GM21786 (cell line): Measurements from ENCODE around the gene MED15.

Experiments used
- ATAC-seq: cut with Tn5 transposase; IDR thresholded peaks from one replicate; pipeline ENCODE4 v1.9.1; 2021; ENCODE audit not compliant: unreplicated experiment

Gene MED15

DNA sequence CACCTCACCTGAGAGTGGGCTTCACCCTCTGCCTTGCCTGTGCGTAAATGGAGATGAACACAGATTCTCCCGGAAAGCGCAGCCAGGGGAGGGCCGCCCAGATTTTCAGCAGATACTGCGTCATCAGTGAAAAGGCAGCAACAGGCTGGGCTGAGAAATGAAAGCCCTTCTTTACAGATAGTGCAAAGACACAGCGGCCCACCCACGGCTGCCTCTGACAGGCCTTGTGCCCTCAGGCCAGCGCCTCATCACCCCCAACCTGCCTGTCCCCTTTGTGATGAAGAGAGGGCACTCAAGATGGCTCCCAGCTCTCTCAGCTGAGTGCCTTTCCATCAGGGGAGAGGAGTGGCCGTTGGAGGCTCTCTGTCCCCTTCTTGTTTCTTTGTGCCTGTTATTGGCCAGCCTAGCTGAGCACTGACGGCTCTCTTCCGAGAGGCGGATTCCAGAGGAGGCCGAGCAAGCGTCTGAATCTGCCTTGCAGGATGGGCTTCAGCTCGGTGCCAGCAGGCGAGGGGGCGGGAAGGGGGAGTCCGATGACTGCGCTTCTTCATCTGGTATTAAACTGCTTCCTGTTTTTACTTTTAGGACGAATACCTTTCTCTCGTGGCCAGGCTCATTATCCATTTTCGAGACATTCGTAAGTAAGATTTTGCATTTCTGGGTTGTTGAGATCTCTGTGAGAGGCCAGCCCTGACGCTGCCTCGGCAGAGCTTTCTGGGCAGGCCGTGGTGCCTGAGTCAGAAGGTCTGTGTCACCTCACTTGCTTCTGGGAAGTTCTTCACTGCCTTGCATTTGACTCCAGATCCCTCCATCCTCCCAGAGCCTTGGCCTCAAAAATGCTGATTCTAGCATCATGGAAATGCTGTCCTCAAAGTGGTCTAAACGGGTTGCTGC lies 43.7 kb downstream of the MED15 start:
- ATAC-seq, result no peak

DNA sequence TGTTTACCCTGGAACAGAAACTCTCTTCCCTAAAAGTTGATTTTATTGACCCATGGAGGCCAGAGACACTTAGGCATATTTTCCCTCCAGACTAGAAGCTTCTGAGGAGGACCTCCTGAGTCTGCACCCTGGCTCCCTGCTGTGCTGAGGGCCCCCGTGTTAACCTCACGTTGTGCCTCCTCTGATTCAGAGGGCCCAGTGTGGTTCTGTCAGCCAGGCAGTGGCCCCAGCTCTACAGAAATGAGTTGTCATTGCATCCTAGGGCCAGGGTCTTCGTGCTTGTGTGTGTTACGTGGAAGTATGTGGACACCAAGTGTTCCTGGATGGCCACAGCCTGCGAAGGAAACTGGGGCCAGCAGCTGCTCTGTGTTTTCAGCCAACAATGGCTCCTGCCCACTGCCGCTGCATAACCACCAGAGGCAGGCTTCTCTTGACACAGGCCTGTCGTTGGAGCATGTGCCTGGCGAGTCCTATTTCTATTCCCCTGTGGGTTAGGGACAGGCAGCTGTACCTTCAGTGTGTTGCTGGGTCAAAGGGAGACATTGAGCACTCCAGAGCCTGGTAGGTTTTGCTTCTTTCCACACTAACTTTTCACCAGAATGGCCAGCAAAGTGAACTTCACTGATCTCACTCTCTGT lies 44.5 kb downstream of the MED15 start:
- ATAC-seq, result no peak

DNA sequence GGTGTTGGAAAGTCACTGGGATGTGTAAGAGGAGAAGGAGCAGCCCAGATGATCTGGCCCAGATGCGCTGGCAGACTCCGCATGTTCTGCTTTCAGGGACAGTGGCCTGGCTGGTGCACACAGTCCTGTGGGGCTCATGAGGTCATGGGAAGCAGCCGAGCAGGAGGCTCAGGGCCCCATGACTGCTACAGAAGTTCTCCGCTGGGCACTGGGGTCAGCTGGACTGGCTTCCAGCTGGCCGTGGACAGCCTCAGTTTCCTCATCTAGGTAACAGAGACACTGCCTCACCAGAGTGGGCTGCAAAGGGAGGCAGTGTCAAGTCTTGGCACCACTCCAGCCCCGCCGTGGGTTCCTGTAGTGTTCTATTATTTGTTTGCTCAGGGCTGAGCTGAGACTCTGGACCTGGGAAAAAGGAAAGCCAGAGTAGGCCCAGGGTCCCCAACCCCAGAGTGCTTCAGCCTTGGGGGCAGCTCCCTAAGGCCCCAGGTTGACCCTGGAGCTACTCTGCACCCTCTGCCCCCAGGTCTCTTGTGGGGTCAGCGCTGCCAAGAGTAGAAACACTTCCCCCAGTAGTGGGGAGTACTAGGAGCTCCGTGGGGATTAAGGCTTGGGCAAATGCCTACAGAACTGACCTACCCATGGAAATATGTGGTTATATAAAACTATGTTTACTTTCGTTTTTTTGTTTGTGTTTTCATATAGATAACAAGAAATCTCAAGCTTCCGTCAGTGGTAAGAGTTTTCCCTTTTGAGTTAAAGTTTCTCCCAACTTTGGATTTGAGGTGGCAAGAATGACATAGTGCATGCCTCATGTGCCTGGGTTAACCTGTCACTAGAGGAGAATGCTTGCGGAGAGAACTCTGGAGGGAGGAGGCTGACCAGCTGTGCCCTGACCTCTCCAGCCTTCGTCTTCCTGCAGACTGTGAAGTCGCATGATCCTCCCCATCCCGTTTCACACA lies 45.3 kb downstream of the MED15 start:
- ATAC-seq, result no peak

DNA sequence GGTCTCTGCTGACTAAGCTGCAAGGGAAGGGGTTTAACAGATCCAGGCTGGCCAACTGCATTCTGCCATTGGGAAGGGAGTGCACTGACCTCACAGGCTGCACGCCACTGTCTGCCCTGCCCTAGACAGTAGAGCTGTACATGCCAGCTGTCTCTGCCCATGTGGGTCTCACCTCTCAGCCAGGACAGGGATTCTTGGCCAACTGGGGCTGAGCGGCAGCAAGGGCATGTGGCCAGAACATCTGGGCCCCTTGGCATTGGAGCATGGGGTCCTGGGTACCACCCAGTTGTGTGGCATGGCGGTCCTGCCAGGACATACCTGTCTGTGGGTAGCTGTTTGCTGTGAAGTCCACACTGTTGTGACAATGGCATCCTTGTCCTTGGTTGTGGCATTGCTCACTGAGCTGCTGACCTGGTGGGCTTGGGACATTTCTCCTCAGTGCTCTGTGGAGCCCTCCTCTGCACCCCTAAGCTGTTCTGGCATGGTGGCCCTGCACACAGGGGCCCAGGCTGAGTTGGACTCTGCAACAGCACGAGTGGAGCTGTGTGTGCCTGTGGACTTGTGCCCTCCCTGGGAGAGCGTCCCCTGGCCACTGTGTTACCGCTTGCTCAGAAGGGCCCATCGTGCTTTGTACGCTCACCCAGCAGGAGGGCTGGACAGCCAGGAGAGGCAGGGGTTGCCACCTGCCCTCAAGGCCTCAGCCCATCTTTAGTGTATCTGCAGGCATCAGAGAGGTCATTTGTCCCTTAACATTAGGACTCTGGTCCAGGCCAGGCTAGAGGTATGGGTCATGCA lies 46.7 kb downstream of the MED15 start:
- no peak for ATAC-seq

DNA sequence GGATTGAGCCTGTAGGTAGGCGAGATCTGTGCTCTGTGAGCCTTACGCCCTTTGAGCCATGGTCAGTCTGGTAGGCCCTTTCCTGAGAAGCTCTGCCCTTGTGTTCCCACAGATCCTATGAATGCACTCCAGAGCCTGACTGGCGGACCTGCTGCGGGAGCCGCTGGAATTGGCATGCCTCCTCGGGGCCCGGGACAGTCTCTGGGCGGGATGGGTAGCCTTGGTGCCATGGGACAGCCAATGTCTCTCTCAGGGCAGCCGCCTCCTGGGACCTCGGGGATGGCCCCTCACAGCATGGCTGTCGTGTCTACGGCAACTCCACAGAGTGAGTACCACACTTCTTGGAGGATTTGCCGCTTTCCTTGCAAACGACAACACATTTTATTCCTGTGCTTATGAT lies 47.4 kb downstream of the MED15 start:
- ATAC-seq, result no peak

DNA sequence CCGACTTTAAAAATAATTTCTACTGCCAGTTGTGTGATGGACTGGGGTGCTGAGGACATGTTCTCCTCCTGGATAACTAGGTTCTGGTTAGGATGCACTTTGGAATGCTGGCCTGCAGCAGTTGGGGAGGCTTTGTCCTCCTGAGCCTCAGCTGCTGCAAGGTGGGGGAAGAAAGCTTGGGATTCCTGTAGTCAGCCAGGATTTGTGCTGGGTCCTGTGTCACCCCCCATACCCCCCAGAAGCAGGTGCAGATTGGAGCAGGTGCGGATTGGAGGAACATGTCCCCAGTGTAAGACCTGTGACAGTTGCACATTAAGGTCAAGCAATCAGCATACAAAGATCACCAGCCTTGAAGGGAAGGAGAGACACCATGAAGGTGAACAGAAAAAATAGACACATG lies 51.1 kb downstream of the MED15 start:
- no peak for ATAC-seq

DNA sequence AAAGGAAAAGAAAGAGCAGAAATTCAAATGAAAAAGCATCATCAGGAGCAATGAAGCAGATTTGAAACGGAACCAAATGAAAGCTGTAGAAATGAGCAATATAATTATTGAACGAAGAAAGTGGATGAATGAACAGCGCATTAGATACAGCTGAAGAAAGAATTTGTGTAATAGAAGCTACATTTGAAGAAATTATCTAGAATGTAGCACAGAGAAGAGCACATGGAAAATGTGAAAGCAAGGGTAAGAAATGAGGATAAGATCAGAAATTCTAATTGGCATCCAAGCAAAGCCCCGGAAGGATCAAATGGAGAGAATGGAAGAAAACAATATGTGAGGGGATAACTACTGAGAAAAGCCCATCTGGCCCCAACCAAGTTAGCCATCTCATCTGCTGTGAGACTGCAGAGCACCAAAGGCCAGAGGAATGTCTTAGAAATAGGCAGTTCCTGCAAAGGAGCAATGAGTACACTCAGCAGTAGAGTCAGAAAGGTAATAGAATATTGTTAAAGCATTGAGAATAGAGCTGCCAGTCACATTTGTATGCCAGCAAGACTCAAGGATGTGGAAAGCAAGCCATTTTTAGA lies 51.9 kb downstream of the MED15 start:
- no peak for ATAC-seq

DNA sequence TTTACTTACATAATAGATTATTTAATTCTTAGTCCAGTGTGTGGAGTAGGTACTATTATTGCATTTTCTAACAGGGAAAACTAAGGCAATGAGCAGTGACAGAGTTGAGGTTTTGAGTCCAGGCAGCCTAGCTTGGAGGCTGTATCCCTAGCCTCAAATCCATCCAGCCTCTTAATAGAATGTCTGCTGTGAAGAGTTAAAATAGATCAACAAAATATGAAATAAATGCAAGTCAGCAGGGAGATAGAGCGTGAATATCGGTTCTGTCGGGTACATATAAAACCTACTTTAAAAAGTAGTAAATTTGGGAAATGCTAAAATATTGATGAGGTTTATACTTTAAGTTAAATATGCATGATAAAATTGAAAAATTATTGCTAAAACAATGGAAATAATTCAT lies 53.3 kb downstream of the MED15 start:
- ATAC-seq, result no peak

DNA sequence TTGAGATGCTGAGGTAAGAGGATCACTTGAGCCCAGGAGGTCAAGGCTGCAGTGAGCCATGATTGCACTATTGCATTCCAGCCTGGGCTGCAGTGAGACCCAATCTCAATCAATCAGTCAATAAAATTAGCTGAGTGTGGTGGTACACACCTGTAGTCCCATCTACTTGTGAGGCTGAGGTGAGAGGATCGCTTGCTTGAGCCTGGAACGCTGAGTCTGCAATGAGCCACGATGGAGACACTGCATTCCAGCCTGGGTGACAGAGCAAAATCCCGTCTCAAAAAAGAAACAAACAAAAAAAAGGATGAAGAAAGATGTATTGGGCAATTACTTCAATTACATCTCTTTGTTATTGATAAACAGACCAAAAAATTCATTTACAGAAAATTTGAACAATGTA lies 54.5 kb downstream of the MED15 start:
- ATAC-seq, result no peak

DNA sequence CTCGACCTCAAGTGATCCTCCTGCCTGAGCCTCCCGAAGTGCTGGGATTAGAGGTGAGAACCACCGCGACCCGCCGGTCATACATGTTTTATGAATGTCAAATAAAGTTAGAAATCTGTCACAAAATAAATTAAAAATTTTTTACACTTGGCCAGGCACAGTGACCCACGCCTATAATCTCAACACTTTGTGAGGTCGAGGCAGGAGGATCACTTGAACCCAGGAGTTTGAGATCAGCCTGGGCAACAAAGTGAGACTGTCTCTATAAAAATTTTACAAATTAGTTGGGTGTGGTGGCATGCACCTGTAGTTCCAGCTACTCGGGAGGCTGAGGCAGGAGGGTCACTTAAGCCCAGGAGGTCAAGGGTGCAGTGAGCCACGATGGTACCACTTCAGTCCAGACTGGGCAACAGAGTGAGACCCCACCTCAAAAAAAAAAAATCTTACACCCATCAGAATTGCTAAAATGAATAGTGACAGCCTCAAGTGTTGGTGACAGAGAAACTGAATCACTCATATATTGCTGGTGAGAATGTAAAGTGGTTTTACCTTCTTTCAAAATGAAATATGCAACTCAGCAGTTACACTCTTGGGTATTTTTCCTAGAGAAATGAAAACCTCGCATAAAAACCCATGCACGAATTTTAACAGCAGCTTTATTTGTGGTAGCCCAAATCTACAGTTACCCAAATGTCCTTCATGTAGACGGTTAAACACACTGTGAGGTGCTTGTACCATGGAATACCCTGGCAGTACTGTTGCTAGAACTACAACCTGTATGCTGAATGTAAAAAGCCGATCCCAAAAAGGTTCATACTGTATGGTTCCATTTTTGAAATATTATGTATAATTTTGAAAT lies 55.4 kb downstream of the MED15 start:
- no peak for ATAC-seq

DNA sequence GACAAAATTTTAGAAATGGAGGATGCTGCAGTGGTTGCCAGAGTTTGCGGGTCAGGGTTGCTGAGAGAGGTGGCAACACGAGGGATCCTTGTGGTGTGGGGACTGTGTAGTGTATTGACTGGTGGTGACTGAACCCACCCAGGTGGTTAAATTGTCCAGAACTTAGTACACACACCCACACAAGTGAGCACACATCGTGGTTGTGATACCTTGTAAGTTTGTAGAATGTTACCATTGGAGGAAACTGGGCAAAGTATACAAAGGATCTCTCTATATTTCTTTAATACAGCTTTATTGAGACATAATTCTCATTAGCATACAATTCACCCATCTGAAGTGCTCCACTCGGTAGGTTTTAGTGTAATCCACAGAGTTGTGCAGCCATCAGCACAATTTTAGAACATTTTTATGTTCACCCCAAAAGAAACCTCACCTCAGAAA lies 56.1 kb downstream of the MED15 start:
- no peak for ATAC-seq

DNA sequence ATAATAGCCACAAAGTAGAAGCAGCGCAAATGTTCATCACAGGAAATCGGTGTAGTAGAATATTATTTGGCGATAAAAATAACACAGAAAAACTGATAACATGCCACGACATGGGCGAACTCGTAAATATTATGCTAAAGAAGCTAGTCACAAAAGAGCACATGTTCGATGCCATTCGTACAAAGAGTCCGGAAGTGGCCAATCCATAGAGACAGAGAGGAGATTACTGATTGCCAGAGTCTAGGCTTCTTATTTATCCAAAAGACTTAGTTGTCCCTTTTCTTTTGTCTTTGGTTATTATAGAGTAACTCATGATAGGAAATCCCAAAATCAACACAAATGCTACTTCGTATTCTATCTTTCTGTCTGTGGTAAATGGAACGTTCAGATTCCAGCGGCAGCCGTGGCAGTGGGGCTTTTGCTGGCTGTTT lies 56.5 kb downstream of the MED15 start:
- no peak for ATAC-seq

DNA sequence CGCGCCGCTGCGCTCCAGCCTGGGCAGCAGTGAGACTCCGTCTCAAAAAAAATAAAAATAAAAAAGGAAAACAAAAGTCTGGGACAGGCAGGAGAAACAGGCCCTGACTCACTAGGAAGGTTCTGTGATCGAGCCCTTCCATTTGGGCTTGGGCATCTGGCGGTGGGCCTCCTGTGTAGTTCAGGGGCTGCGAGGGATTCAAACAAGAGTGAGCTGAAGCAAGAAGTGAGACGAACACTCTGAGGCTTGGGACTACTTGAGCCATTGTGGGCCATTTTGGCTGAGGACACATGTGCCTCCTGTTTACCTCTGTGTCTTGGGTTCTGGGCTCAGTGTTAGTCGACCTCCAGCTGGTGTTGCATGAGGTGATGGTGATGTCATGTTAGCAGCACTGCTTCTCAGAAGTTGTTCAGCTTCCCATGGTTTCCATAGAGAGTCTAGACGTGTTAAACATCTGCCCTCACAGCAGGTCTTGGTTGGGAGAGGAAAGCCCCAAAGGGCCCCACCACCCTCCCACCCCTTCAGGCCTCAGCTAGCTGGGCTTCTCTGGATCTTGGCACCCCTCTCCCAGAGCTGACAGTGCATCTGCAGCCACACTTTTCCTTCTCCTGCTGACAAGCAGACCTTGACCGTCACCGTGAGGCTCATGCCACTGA lies 57.8 kb downstream of the MED15 start:
- no peak for ATAC-seq

DNA sequence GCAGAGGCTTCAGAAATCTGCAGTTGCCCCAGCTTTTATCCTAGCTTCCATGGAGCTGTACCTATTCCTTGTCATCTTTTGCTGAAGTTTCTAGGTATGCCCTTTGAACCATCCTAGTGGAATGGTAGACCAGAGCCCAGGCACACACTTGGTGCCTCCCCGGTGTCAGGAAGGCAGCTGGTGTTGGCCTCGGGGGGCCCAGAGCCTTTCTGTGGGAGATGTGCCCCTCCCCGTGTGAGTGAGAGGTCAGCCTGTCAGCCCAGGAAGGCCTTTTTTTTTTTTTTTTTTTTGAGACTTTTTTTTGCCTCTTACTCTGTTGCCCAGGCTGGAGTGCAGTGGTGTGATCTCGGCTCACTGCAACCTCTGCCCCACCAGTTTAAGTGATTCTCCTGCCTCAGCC lies 58.4 kb downstream of the MED15 start:
- ATAC-seq, result no peak

DNA sequence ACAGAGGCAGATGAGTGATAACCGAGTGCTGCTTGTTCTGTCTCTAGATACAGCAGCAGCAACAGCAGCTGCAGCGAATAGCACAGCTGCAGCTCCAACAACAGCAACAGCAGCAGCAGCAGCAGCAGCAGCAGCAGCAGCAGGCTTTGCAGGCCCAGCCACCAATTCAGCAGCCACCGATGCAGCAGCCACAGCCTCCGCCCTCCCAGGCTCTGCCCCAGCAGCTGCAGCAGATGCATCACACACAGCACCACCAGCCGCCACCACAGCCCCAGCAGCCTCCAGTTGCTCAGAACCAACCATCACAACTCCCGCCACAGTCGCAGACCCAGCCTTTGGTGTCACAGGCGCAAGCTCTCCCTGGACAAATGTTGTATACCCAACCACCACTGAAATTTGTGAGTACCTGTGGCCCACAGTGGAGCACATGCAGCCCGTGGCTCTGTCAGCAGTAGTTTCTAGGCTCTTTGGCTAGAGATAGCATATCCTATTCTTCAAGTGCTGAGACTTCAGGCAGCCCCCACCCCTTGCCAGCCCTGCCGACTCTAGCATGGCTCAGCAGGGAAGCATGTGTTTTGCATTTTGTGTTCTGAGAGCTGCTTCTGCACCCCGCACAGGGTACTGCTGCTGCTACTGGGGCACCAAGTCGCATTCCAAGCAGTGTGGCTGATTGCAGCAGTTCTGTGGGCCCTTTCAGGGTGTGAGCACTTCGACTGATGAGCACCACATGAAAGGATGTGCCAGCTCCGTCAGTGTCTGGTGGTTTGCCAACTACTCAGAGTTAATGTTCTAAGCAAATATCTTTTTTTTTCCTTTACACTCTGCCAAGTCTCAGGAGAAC lies 59.2 kb downstream of the MED15 start:
- ATAC-seq, result no peak

DNA sequence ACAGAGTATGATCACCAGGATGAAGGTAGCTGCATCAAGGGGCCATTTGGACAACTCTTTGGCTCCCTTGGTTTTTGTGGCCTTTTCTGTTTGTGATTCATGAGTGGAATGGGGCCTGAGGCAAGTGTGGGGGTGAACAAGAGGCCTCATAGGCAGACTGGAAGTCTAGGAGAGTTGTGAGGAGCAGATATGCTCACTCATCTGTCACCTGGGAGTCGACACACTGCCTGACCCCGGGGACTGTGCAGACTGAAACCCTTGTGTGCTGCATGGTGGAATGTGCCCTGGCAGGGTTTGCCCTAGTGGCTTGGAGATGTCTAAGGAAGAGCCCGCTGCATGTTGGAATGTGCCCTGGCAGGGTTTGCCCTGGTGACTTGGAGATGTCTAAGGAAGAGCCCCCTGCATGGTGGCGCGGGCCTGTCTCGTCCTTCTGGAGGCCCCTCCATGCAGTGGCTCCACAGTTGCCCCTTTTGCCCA lies 60.0 kb downstream of the MED15 start:
- ATAC-seq, result no peak

DNA sequence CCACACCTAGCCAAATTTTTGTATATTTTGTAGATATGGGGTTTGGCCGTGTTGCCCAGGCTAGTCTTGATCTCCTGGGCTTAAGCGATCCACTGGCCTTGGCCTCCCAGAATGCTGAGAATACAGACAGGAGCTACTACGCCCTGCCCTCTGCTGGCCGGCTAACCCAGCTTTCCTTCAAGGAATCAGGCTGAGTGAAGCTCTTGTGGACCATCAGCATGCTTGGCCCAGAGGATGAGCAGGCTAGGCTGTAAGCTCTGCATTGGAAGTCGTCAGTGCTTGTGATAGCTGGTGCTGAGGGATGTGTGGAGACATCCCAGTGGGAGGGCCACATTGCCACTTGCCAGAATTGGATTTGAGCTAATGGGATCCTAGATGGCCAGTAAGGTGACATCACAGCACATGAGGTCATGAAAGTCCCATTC lies 60.6 kb downstream of the MED15 start:
- ATAC-seq, result no peak
